CD14-positive monocyte (primary cell): ENCODE results near the gene GLYATL1. TPM values are rescaled to one million over a fixed set of nuclear protein-coding genes. Genes with fewer than 3 reads are reported as not detected.

Source experiments
- DNase-seq, 3 donors: peaks; one replicate each; pipeline ENCODE4 v3.0.0-alpha.2; 2011 to 2022
- H2AFZ ChIP-seq: 2 replicates; pipeline ENCODE4 v1.6.0; 2012; ENCODE audit warnings: mild to moderate bottlenecking, low read depth, low read length, inconsistent platforms; ENCODE audit not compliant: insufficient read depth, poor library complexity, severe bottlenecking
- H3K27ac ChIP-seq, 2 donors: 1 replicate in 1 of 2; 2 replicates in 1 of 2; pipeline ENCODE4 v1.5.1; 2012 to 2013; ENCODE audit warnings: low read length in 2 of 2, control low read depth in 1 of 2, inconsistent platforms in 1 of 2, low read depth in 1 of 2, mild to moderate bottlenecking in 1 of 2
- H3K27me3 ChIP-seq, 2 donors: one replicate each; pipeline versions ENCODE4 v1.6.0 to v1.6.1; 2011 to 2013; ENCODE audit warnings: low read length in 2 of 2; ENCODE audit not compliant: control insufficient read depth in 2 of 2, insufficient read depth in 2 of 2
- H3K36me3 ChIP-seq, 2 donors: replicated peaks in 1 of 2; 1 replicate in 1 of 2; 2 replicates in 1 of 2; pipeline versions ENCODE4 v1.5.1 to v1.6.1; 2012 to 2013; ENCODE audit warnings: low read length in 2 of 2, control low read depth in 1 of 2, inconsistent platforms in 1 of 2, mild to moderate bottlenecking in 1 of 2; ENCODE audit not compliant: insufficient read depth in 2 of 2, control insufficient read depth in 1 of 2
- H3K4me1 ChIP-seq, 2 donors: 1 replicate in 1 of 2; 2 replicates in 1 of 2; pipeline versions ENCODE4 v1.5.1 to v1.6.1; 2012 to 2013; ENCODE audit warnings: low read length in 2 of 2, control low read depth in 1 of 2, inconsistent platforms in 1 of 2, mild to moderate bottlenecking in 1 of 2, moderate library complexity in 1 of 2; ENCODE audit not compliant: insufficient read depth in 2 of 2, control insufficient read depth in 1 of 2
- H3K4me2 ChIP-seq: replicated peaks from 2 replicates; pipeline ENCODE3; 2012; ENCODE audit warnings: low read length, moderate library complexity, mild to moderate bottlenecking; ENCODE audit not compliant: poor library complexity, severe bottlenecking; ENCODE audit errors: extremely low read depth
- H3K4me3 ChIP-seq, 3 experiments: fragments of 200-600 bp in 1 of 3; sonication (generic) in 1 of 3; replicated peaks in 1 of 3; 1 replicate in 2 of 3; 2 replicates in 1 of 3; pipeline ENCODE4 v1.5.1; 2011 to 2013; ENCODE audit warnings: low read length in 3 of 3, mild to moderate bottlenecking in 3 of 3, control low read depth in 2 of 3, low read depth in 2 of 3, inconsistent platforms in 1 of 3, moderate library complexity in 1 of 3
- H3K79me2 ChIP-seq: 2 replicates; pipeline ENCODE4 v1.6.0; 2012; ENCODE audit warnings: mild to moderate bottlenecking, control low read depth, inconsistent platforms, low read length, moderate library complexity; ENCODE audit not compliant: insufficient read depth
- H3K9ac ChIP-seq: 2 replicates; pipeline ENCODE4 v1.6.0; 2017; ENCODE audit warnings: low read length, mild to moderate bottlenecking; ENCODE audit not compliant: insufficient read depth, poor library complexity, severe bottlenecking
- H3K9me3 ChIP-seq, 2 donors: replicated peaks in 1 of 2; 1 replicate in 1 of 2; 2 replicates in 1 of 2; pipeline versions ENCODE4 v1.5.1 to v1.6.1; 2012 to 2013; ENCODE audit warnings: low read length in 2 of 2, control low read depth in 1 of 2; ENCODE audit not compliant: control insufficient read depth in 1 of 2, insufficient read depth in 1 of 2
- H4K20me1 ChIP-seq: 2 replicates; pipeline ENCODE4 v1.6.0; 2012; ENCODE audit warnings: mild to moderate bottlenecking, low read length, control low read depth, moderate library complexity; ENCODE audit not compliant: insufficient read depth
- H3K27ac Mint-ChIP-seq, 7 donors: one replicate each; pipeline ENCODE4 v1.8.0; 2020; ENCODE audit warnings: mild to moderate bottlenecking in 7 of 7, mixed read lengths in 7 of 7, moderate library complexity in 6 of 7, inconsistent platforms in 2 of 7
- H3K27me3 Mint-ChIP-seq, 3 donors: one replicate each; pipeline ENCODE4 v1.8.0; 2021 to 2022; ENCODE audit warnings: low read depth in 3 of 3, mild to moderate bottlenecking in 3 of 3, mixed read lengths in 3 of 3, moderate library complexity in 3 of 3, inconsistent platforms in 1 of 3
- H3K36me3 Mint-ChIP-seq, 2 donors: one replicate each; pipeline ENCODE4 v1.8.0; 2020; ENCODE audit warnings: mixed read lengths in 2 of 2, inconsistent platforms in 1 of 2, mild to moderate bottlenecking in 1 of 2
- H3K4me1 Mint-ChIP-seq: one replicate; pipeline ENCODE4 v1.8.0; 2020; ENCODE audit warnings: mild to moderate bottlenecking, mixed read lengths
- H3K4me3 Mint-ChIP-seq, 2 donors: one replicate each; pipeline ENCODE4 v1.8.0; 2020; ENCODE audit warnings: mild to moderate bottlenecking in 2 of 2, mixed read lengths in 2 of 2, moderate library complexity in 1 of 2
- H3K9me3 Mint-ChIP-seq, 7 donors: one replicate each; pipeline ENCODE4 v1.8.0; 2020 to 2022; ENCODE audit warnings: mixed read lengths in 7 of 7, mild to moderate bottlenecking in 6 of 7, moderate library complexity in 6 of 7, inconsistent platforms in 2 of 7
- CTCF ChIP-seq: fragments of 200-600 bp; IDR thresholded peaks from one replicate; pipeline ENCODE4 v1.8.0; 2022; ENCODE audit warnings: antibody characterized with exemption, mild to moderate bottlenecking
- WGBS: methylation state at CpG from one replicate; pipeline ENCODE4 v1.1.5; 2013; ENCODE audit warnings: missing lambda C conversion rate; ENCODE audit not compliant: insufficient coverage; 5-methylcytosine and 5-hydroxymethylcytosine counted together
- intact Hi-C, 2 donors: fragments of 100-400 bp; cut with micrococcal nuclease; formaldehyde crosslinking; loops; one replicate each; pipeline versions ENCODE4 v1.15.0 to v1.15.1; 2023
- polyA plus RNA-seq, 3 donors: library from polyadenylated mRNA; depleted of rRNA in 1 of 3; unstranded in 2 of 3; stranded (reverse) in 1 of 3; fragments of 300-500 nt in 2 of 3; fragments of >200 nt in 1 of 3; fragmentation: Illumina TruSeq in 2 of 3; gene quantifications; 1 replicate in 2 of 3; 2 replicates in 1 of 3; pipeline ENCODE4 v1.2.3, GENCODE V29; 2012 to 2021

GLYATL1 gene
- polyA plus RNA-seq, 3 donors, result not detected

GRCh38 chr11:58968251-58968711 is 29.0 kb downstream of the GLYATL1 start:
- Mint-ChIP-seq H3K4me1 (no peaks in the 10 kb centered on the region), H3K9me3 (peaks cover 0 to 9% (median 5%) of the 10 kb centered on the region in 7 donors), H3K27ac (no peak overlapping the region), H3K4me3 (peak overlapping the region in 1 of 2 donors; percentile 31), H3K27me3 (peaks cover 0 to 3% (median 1%) of the 10 kb centered on the region in 3 donors), H3K36me3 (no peaks in the 10 kb centered on the region)
- Histone ChIP-seq H3K4me2 (no peak overlapping the region), H3K27ac (no peak overlapping the region), H2AFZ (no peak overlapping the region), H3K27me3 (no peaks in the 10 kb centered on the region), H3K9ac (no peak overlapping the region), H4K20me1 (no peaks in the 10 kb centered on the region), H3K4me1 (no peaks in the 10 kb centered on the region), H3K9me3 (peaks cover 9% of the 10 kb centered on the region in 2 donors), H3K4me3 (no peak overlapping the region), H3K79me2 (no peaks in the 10 kb centered on the region), H3K36me3 (no peaks in the 10 kb centered on the region)
- TF ChIP-seq CTCF, result no peak
- WGBS, result 89% methylated on average over 25 of the region's 26 CpGs
- intact Hi-C loops, result no loop called here
- no peak for DNase-seq

GRCh38 chr11:58977470-58977869 is 38.2 kb downstream of the GLYATL1 start:
- no peak overlapping the region for H3K9ac ChIP-seq
- H3K4me3 ChIP-seq, result no peak overlapping the region
- no peak overlapping the region for H3K27ac ChIP-seq
- no peaks in the 10 kb centered on the region for H3K4me1 ChIP-seq
- no peak for DNase-seq
- H4K20me1 ChIP-seq, result no peaks in the 10 kb centered on the region
- peaks cover 3 to 4% of the 10 kb centered on the region in 2 donors for H3K9me3 ChIP-seq
- peaks cover 3% of the 10 kb centered on the region for H3K4me1 Mint-ChIP-seq
- H2AFZ ChIP-seq, result no peak overlapping the region
- no peak overlapping the region for H3K4me2 ChIP-seq
- no peak overlapping the region for H3K27ac Mint-ChIP-seq
- peaks cover 0 to 11% (median under 1%) of the 10 kb centered on the region in 7 donors for H3K9me3 Mint-ChIP-seq
- peaks cover 0 to 2% (median 1%) of the 10 kb centered on the region in 3 donors for H3K27me3 Mint-ChIP-seq
- H3K36me3 Mint-ChIP-seq, result no peaks in the 10 kb centered on the region
- no peak for TF ChIP-seq CTCF
- intact Hi-C loops, result no loop called here
- no peak overlapping the region for H3K4me3 Mint-ChIP-seq
- no peaks in the 10 kb centered on the region for H3K27me3 ChIP-seq
- H3K79me2 ChIP-seq, result no peaks in the 10 kb centered on the region
- H3K36me3 ChIP-seq, result no peaks in the 10 kb centered on the region
